ENCODE results near the gene MFAP3L. TPM values are rescaled to one million over a fixed set of nuclear protein-coding genes. Genes with fewer than 3 reads are reported as not detected.

The MFAP3L gene
- total RNA-seq, 4 donors from 2014 or later, result 1.7 to 2.2 (median 1.7) TPM

GRCh38 chr4:169996379-169997240, 29.6 kb downstream of the MFAP3L start:
- Histone ChIP-seq H3K27ac (no peak overlapping the region), H3K9me3 (no peaks in the 10 kb centered on the region), H3K4me1 (no peaks in the 10 kb centered on the region), H3K27me3 (no peaks in the 10 kb centered on the region), H3K36me3 (no peaks in the 10 kb centered on the region), H3K4me3 (no peak overlapping the region)
- no peak for TF ChIP-seq POLR2A (IDR thresholded peaks at IDR 0.05)
- TF ChIP-seq CTCF (IDR thresholded peaks at IDR 0.05), result no peak
- no peak for DNase-seq

GRCh38 chr4:169993531-169993930, 32.7 kb downstream of the MFAP3L start:
- TF ChIP-seq POLR2A (IDR thresholded peaks at IDR 0.05) (no peak), CTCF (IDR thresholded peaks at IDR 0.05) (no peak)
- DNase-seq, result no peak
- H3K4me1 ChIP-seq, result no peaks in the 10 kb centered on the region
- no peaks in the 10 kb centered on the region for H3K27me3 ChIP-seq
- H3K27ac ChIP-seq, result no peak overlapping the region
- no peak overlapping the region for H3K4me3 ChIP-seq
- H3K36me3 ChIP-seq, result no peaks in the 10 kb centered on the region
- H3K9me3 ChIP-seq, result no peaks in the 10 kb centered on the region

- Histone ChIP-seq H3K9me3 (no peaks in the 10 kb centered on the region), H3K4me1 (no peaks in the 10 kb centered on the region), H3K36me3 (no peaks in the 10 kb centered on the region), H3K27me3 (no peaks in the 10 kb centered on the region), H3K27ac (no peak overlapping the region), H3K4me3 (no peak overlapping the region)
- DNase-seq, result no peak
- TF ChIP-seq POLR2A (IDR thresholded peaks at IDR 0.05) (no peak), CTCF (IDR thresholded peaks at IDR 0.05) (no peak)
Observed at GRCh38 chr4:169988252-169988651, 37.9 kb downstream of the MFAP3L start.

GRCh38 chr4:169987327-169988228, 38.6 kb downstream of the MFAP3L start:
- DNase-seq, result no peak
- TF ChIP-seq CTCF (IDR thresholded peaks at IDR 0.05) (no peak), POLR2A (IDR thresholded peaks at IDR 0.05) (no peak)
- no peaks in the 10 kb centered on the region for H3K27me3 ChIP-seq
- no peak overlapping the region for H3K4me3 ChIP-seq
- H3K4me1 ChIP-seq, result no peaks in the 10 kb centered on the region
- H3K9me3 ChIP-seq, result no peaks in the 10 kb centered on the region
- H3K27ac ChIP-seq, result no peak overlapping the region
- no peaks in the 10 kb centered on the region for H3K36me3 ChIP-seq

GRCh38 chr4:169986369-169986768, 39.8 kb downstream of the MFAP3L start:
- Histone ChIP-seq H3K4me1 (no peaks in the 10 kb centered on the region), H3K27ac (no peak overlapping the region), H3K27me3 (no peaks in the 10 kb centered on the region), H3K4me3 (no peak overlapping the region), H3K9me3 (no peaks in the 10 kb centered on the region), H3K36me3 (no peaks in the 10 kb centered on the region)
- TF ChIP-seq CTCF (IDR thresholded peaks at IDR 0.05) (no peak), POLR2A (IDR thresholded peaks at IDR 0.05) (no peak)
- no peak for DNase-seq

Measured in Peyer's patch (tissue), 4 donors.